ENCODE measurements around the gene SAMD14. TPM values are rescaled to one million over a fixed set of nuclear protein-coding genes. Genes with fewer than 3 reads are reported as not detected.
A peak's percentile ranks its signal among the peaks of the same experiment; 100 is the strongest.

The SAMD14 gene
- total RNA-seq, 1 experiment from 2014 or later, result 0.24 TPM

DNA sequence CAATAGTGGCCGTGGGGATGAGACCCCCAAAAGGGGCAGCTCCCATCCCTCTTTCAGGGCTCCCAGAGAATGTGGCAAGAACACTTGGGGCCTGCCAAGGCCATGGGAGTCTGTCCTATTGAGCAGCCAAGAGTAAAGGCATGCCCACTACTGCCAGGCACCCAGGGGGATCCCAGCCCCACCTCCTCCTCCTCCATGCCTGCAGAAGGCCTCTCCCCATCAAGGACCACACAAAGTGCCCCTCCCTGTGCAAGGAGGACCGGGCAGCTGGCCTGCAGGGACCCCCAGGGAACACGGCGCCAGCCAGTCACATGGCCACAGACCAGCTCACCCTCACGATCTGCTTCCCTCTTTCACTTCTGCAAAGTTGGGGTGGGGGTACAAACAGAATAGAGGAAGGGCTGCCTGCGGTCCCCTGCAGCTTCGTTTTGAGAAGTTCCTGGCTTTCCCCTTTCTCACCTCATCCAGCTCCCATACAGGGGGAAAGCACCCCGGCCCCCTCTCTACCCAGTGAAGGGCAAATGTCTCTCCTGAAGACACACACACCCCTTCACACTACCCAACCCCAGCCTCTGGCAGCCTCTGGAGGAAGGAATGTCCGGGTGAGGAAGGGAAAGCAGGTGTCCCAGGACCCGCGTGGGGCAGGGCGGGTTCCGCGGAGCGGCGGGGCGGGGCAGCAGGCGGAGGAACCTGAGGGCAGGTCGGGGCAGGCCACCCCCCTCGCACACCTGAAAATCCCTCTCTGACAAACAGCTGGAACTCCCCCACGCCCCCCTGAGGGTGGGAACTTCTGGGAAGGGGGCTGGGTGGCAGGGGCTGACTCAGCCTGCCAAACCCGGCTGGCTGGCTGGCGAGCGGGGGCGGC, 18.5 kb upstream of the SAMD14 start:
- DNase-seq (ENCODE audit: low read depth), result no peak

DNA sequence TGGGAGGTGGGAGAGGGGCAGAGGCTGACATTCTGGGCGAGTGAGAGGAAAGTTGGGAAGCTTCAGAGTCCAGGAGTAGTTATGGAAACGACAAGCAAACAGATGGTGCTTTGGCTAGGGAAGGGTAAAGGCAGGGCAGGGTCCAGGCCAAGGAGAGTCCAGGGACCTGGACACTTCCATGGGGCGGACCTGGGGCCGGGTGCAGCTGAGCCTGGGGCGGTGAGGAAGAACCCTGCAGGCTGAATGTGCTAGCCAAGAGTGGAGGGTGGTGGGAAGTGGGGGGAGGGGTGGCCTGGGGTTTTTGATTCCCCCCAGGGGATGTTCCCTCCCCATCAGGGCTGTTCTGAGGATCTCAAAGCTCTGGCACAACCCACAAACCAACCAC, 17.9 kb upstream of the SAMD14 start:
- peak; percentile 45 for DNase-seq (ENCODE audit: low read depth)

DNA sequence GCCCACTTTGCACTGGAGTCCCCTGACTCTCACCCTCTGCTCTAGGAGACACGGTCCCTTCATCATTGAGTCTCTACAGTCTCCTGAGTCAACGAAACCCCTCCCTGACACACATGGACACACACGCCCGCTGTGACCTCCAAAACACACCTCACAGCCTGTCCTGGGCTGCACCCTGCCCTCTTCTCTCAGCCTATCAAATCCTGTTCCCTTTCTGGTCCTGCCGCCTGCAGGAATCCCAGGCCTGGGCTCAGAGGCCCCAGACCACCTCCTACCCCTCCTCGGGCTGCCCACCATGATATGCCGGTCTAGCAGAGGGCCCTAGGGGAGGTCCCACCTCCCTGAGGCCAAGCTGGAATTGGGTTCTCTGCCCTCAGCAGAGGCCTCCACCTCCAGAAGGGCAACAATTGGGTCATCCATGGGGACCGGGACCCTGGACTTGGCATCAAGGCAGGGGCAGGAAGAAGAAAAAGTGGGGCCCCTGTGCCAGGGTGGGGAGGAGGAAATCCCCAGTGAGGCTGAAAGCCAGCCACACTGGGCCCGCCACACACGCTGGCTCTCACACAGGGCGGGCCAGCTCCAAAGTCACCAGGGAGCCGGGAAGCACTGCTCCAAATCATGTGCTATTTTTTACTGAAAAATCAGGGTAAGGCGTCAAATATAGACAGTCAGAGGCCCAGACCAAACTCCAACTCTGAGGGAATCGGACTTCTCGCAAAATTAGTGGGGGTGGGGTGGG, 17.1 kb upstream of the SAMD14 start:
- DNase-seq (ENCODE audit: low read depth), result no peak

DNA sequence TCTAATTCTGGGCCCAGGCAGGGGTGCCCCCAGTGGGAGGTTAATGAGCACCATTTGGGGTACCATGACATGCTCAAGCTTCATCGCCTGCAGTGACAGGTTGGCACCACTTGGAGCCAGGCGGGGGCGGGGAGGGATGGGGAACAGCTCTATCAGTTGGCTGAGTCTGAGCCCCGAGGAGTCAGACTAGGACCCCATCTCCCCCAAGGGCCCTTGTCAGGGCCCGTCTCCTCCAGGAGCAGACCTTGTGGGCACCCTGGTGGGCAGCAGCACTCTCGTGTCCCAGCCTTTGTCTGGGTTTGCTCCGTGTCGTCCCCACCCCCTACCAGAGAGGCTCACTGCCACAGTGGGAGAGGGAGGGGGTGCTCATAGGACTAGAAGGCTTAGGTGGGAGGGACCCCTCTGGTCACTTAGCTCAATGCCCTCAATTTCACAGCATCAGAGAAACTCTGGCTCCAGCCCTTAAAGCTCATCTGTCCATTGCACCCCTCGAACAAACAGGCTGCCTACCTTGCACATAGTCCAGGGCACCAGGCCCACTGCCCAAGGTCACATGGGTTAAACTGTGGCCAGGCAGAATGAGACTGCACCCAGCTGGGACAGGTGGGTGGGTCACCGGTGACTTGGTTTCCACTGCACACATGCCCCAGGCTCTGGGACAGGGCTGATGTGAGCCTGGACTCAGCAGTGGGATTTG, 16.4 kb upstream of the SAMD14 start:
- no peak for DNase-seq (ENCODE audit: low read depth)

DNA sequence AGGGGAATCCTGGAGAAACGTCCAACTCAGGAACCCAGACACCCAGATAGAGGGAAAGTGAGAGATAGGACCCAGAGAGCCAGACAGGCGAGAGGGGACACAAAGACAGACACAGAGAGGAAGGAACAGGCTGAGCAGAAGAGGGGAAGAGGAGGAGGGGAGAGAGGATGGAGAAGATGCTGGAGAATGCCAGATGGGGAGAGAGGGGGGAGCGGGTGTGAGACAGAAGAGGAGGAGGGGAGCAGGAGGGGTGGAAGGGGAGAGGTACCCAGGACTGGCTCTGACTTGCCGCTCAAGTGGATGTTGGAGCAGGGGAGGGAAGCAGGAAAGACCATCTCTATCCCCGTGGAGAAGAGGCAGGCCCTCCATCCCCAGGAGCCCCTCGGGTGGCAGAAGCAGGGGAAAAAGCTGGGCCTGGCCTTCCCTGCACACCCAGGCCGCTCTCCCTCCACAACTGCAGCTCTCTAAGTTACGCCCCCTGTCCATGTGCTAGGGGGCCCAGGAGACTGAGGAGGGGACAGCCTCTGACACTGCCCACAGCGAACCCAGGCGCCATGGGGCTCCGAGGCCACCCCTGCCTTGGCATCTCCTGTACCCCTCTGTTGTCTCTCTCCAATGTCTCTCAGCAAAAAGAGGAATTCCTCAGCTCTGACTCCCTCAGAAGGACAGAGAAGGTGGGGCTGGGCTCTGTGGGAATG, 15.7 kb upstream of the SAMD14 start:
- no peak for DNase-seq (ENCODE audit: low read depth)

DNA sequence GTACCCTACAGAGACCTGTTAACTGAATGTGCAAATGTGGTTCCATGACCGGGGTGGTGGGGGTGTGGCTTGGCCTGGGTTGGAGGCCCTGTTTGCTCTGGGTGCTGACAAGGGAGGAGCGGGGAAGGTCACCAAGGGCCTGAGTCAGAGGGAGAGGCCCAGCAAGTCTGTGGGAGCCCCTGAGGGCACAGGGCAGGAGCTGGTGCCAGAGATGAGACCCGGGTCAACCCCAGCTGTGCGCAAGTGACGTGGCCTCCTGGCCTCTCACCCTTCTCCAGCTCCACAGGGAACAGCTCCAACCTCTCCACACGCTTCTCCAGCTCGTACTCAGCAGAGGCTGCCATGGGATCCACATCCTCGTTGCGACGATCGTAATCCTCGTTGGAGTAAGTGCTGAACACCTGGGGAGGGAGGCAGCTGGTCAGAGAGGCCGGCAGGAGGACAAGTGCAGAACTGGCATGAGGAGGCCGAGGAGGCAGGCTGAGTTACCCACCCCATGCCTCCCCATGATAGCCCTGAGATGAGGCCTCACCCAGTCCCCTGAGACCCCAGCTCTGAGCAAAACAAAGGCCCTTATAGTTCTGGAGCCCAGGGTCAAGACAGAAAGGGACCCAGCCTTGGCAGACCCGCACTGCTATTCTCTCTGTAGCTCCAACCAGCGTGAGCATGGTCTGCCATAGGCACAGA, 15.0 kb upstream of the SAMD14 start:
- DNase-seq (ENCODE audit: low read depth), result peak; percentile 93

DNA sequence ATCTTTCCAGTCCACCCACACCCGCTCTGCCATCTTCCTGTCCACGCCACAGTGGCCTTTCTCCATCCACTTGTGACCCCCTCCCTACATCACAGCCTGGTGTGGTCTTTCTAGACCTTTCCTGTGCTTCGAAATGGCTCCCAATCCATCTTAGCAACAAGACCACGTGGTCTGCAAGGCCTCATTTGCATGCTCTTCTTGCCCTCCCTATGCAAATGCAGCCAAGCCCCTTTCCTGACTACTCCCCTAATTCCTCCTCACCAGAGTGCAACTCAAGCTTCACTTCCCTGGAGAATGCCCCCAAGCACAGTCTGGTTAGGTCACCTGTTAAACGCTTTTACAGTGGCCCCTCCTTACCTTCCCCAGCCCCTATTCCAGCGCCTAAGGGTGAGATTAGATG, 14.4 kb upstream of the SAMD14 start:
- DNase-seq (ENCODE audit: low read depth), result no peak

DNA sequence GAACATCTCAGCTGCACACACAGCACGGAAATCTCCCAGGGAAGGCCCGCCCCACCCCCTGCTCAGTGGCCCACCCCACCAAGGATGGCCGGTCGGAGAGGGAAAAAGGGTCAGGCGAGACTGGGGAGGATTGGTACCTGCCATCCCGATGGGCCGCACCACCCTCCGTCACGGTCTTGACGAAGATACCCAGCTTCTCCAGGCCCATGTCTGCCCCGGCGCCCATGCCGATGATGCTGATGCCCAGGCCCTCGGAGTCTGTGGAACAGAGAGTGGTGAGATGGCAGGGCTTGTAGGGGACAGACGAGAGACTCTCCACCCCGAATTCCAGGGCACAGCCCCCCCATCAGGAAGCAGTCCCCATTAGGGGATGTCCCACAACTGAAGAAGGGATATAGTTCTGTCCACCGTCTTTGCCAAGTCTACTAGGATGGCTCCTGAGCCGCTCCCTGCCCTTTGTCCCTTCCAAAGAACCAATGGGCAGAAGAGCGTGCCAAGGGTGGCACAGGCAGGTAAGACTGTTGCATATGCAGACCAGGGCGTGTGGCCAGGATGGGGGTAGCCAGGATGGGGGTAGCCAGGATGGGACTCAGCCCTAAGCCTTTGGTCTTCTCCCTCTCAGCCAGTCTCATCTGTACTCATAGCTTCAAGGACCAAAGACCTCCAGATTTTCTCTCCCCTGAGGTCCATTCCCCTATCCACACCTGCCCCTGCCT, 13.7 kb upstream of the SAMD14 start:
- DNase-seq (ENCODE audit: low read depth), result no peak

DNA sequence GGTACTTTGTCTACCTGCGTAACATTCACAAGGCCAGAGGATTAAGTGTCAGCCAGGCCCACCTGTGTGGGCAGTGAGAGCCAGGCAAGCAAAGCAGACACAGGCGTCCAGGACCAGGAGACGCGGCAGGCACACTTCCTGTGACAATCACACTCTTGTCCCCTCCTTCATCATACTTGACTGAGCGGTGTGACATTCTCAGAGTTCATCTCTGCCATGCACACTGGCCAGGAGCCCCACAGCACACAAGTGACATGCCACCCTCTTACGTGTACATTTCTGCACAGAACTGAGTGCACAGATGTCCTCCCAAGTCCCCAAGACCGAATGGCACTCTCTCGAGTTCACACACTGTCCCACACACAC, 11.8 kb upstream of the SAMD14 start:
- DNase-seq (ENCODE audit: low read depth), result no peak

DNA sequence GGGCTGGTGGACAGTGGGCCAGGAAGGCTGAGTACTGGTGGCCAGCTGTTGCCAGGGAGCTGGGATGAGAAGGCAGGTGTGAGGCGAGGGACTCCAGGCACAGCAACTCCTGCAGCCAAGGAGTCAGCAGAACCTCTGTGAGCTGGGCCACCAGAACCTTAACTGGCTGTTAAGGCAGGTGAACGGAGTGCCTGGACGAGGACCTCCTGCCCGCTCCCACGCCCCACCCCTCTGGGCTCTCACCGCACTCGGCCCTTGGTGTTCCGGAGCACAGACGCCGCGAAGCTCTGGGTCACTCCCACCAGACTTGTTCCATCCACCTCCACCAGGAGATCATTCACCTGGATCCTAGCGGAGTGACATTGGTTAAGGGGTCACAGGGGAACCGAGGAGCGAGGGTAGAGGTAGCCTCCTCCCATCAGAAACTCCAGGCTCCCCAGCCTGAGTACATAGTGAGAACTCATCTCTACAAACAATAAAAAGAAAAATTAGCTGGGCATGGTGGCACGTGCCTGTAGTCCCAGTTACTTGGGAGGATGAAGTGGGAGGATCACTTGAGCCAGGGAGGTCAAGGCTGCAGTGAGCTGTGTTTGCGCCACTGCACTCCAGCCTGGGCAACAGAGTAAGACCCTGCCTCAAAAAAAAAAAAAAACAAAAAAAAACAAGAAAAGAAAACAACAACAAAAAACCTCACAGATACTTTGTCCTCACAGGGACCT, 11.2 kb upstream of the SAMD14 start:
- no peak for DNase-seq (ENCODE audit: low read depth)

DNA sequence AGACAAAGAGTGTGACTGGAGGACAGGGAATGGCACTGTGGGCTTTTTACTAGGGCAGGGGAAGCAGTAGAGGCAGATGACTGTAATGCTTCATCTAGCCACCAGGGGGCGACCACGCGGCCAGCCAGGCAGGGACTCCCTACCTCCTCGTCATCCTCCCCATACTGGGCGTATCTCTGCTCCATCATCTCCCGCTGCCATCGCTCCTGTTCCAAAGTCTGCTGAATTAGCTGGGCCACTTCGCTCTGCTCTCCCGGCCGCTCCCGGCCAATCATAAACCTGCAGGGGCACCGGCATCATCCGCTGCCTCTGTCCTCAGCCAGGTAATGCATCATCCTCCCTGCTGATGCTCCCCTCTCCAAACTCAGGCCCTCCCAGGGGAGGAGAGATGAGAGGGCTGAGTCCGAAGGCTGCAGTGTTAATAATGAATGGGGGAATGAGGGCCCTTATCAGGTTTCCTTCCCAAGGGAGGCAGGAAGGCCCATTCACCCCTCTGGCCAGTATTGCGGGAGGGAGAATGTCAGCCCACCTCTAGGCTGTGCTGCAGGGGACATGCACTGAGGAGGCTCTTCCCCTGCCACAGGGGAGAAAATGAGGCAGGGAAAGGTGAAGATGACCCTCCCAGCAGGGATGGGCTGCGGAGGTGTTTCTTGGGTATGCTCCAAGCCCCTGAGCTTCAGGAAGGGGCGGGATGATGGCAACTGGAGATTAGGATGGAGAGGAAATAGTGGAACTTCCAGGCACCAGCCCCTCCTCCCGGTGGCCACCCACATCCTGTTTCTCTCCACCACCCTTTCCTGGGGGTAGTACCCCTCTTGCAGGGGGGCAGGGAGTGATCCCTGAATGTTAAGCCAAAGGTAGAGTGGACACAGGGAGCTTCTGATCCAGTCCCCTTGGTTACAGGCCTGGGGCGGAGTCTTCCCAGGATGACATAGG, 10.3 kb upstream of the SAMD14 start:
- DNase-seq (ENCODE audit: low read depth), result peak; percentile 54

DNA sequence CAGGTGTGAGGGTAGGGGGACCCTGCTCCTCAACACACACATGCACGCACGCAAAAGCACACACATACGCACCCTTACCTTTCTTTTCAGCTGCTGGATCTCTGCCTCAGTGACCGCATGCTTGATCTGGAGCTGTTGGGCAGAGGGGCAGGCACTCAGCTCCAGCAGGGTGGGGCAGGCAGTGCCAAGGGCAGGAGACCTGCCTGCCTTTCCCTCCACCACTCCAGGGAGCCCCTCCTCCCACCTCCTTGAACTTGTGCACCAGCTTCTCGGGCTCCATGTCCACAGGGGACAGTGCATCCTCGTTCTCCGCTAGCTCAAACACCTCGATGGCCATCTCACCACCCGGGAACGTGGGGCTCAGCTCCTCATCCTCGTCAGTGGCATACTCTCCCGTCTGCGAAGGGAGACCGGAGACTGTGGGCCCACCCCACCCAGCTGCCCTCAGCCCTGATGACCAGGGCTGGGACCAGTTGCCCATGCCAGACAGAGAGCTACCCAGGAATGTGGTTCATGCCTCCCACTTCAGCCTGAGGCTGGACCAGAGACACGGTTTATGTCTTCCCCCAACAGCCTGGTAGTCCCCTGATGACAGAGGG, 9.3 kb upstream of the SAMD14 start:
- no peak for DNase-seq (ENCODE audit: low read depth)

DNA sequence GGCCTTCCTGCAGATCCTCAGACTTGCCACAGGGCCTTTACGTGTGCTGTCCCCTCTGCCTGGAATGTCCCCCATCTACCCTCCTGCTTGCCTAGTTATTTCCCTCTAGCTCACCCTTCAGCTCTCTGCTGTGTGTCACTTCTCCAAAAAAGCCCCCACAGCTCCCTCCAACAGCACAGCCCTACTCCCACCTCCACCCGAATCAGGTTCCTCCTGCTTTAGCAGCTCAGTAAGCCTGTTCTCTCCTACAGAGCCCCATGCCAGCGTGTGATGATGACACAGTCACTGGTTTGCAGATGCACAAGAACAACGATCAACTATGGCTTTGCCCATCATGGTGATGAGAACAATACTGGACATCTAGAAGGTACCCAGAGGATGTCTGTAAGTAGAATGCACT, 7.1 kb upstream of the SAMD14 start:
- no peak for DNase-seq (ENCODE audit: low read depth)

DNA sequence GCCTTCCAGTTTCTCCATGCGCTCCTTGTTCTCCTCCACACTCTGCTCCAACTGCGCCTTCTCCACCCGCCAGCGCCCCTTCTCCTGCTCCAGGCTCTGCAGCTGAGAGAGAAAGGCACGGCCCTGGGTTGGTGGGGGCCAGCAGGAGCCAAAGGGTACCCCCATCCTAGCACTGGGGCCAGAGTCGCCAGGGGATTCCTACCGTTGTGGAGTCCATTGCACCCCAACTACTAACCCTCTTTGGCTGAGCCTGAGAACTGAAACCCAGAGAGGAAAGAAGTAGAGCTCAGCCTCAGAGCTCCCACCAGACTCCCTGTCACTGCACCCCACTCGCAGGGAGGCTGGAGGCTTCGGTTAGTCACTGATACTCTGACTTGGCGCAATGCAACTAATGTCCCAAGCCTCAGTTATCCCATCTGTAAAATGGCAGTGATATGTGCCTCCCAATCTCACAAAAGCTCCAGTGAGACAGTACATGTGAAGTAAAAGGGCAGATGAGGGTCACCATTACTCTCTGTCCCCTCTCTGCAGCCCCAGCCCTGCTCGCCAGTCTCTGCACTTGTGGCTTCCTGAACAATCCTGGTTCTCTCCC, 6.2 kb upstream of the SAMD14 start:
- no peak for DNase-seq (ENCODE audit: low read depth)

DNA sequence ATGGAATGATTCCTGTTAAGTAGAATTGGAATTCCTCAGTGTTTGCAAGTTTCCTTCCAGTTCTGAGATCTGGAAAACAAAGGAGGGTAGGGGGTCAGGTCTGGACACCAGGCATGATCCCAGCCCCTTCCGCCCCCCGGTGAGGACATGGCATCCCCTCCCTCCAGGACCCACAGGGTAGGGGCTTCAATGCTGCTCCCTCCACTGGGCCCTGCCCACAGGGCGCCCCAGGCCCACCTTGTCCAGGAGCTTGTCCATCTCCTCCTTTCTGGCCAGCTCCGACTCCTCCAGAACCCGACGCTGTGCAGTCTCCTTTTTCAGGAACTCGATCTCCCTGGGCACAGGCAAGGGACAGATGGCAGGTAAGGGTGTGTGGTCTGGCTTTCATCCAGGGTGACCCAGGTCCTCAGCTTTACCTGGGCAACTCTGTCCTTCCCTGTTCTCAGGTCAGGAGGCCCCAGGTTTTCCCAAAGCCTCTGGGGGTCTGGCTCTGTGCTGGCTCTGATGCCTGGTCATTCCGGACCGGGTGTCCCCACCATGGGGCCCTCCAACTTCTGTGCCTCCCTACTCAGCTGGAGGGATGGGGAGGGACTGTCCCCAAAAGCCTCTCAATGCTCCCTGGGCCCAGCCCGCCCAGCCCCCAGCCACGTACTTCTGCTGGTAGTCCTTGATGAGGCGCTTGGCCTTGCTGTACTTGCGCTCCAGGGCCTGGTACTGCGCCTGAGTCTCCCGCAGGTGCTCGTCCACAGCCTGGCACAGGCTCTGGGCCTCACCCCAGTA, 5.5 kb upstream of the SAMD14 start:
- no peak for DNase-seq (ENCODE audit: low read depth)

DNA sequence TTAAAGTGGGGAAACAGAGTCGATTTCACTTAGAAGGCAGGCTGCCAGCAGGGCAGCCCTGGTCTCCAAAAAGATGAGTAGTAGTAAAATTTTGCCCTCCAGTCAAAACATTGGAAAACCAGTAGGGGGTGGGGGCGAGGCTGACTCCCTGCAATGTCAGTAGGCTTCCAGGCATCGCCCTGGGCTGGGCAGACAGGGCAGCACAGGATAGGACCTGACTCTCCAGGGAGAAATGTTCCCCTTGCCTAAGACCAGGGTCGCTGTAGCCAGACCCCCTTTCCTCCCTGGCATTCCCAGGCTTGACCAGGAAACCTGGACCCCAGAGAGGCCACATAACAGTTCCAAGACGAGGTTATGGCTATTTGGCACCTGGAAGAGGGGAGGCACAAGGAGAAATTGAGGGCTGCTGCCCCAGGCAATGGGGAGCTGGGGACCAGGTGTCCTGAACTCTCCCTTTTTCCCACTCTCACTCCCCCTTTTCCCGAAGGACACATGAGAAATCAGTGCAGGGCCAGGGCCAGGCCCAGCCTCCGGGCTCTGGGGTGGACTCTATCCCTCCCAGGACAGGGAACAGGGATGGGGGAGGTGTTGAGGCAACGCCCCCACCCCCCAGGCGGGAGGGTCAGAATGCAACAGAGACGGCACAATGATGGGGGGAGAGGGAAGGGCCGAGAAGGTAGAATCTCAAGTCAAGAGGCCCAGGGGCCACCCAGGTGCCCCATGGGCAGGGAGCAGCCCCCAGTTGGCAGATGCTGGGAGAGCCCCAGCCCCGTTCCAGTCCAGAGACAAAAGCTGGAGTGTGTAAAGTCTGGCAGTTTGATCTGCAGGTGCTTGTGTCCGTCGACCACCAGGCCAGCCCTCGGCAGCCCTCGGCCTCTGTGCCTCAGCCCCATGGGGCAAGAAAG, 4.5 kb upstream of the SAMD14 start:
- DNase-seq (ENCODE audit: low read depth), result no peak

DNA sequence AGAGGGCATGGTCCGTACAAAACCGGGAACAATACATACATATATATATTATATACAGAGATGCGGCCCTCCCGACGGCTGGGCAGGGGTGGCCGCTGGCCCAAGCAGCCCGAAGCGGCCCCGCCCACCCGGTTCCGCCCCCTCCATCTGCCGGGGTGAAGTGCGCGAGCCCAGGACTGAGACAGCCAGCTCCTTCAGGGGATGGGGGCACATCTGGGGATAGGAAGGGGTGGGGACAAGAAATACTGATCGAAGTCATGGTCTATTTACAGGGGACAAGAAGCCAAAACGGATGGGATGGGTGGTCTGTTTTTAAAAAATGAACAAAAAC, 3.8 kb upstream of the SAMD14 start:
- DNase-seq (ENCODE audit: low read depth), result no peak
